HCT116 (cell line): ENCODE measurements around the gene SLC16A12. TPM values are rescaled to one million over a fixed set of nuclear protein-coding genes. Genes with fewer than 3 reads are reported as not detected.

Experiments
- ATAC-seq: fragments of 200-7000 bp; cut with Tn5 transposase; 2 replicates; pipeline ENCODE4 v1.9.1; 2020; ENCODE audit warnings: mild to moderate bottlenecking, moderate library complexity
- BruUV-seq: library from RNA; stranded (reverse); fragments of 400-500 nt; replicated peaks from 2 replicates; lab custom pipeline; 2021; lab: Mats Ljungman, UMichigan
- CTCF ChIA-PET: fragments of 300-600 bp; sonication (Branson Sonifier 250); formaldehyde crosslinking; loops from one replicate; lab custom pipeline; 2021; ENCODE audit warnings: antibody characterized with exemption; lab: Charles Lee
- POLR2A ChIA-PET: fragments of 300-600, 350-600 bp; sonication (Branson Sonifier 250); formaldehyde crosslinking; loops from one replicate; lab custom pipeline; 2021; ENCODE audit warnings: antibody characterized with exemption; lab: Charles Lee
- RAD21 ChIA-PET, 2 experiments: fragments of 300-600 bp; sonication (Branson Sonifier 250); formaldehyde crosslinking; loops; one replicate each; lab custom pipeline; 2023; ENCODE audit warnings: low total read pairs in 2 of 2; ENCODE audit not compliant: uncharacterized antibody in 2 of 2, unreplicated experiment in 2 of 2, low non-redundant PET in 1 of 2; lab: Charles Lee
- DNase-seq: peaks from one replicate; pipeline ENCODE4 v3.0.0-alpha.2; 2010; ENCODE audit warnings: low read depth, low spot score
- H2AFZ ChIP-seq: fragments of 200-600 bp; shearing (Covaris generic), sonication (generic); 2 replicates; pipeline ENCODE4 v1.6.1; 2017; ENCODE audit warnings: low read depth, mixed run types, mixed read lengths, antibody characterized with exemption, low read length; ENCODE audit not compliant: poor library complexity, severe bottlenecking
- H3K27ac ChIP-seq: 2 replicates; pipeline ENCODE4 v1.5.1; 2012; ENCODE audit warnings: low read depth, low read length
- H3K27me3 ChIP-seq: fragments of 200-600 bp; sonication (generic); 2 replicates; pipeline ENCODE4 v1.6.1; 2016; ENCODE audit warnings: mixed run types, low read length, mixed read lengths; ENCODE audit not compliant: insufficient read depth
- H3K36me3 ChIP-seq, 2 experiments: fragments of 200-500 bp in 1 of 2; fragments of 200-600 bp in 1 of 2; sonication (Bioruptor generic) in 1 of 2; sonication (generic) in 1 of 2; 2 replicates each; pipeline versions ENCODE4 v1.5.1 to v1.6.1; 2014 to 2016; ENCODE audit warnings: low read length in 2 of 2, inconsistent platforms in 1 of 2, mixed read lengths in 1 of 2, mixed run types in 1 of 2; ENCODE audit not compliant: insufficient read depth in 2 of 2, control insufficient read depth in 1 of 2
- H3K4me1 ChIP-seq, 2 experiments: fragments of 200-600 bp in 1 of 2; sonication (generic) in 1 of 2; 2 replicates each; pipeline versions ENCODE4 v1.5.1 to v1.6.1; 2012 to 2017; ENCODE audit warnings: low read length in 2 of 2, inconsistent platforms in 1 of 2, mild to moderate bottlenecking in 1 of 2, mixed read lengths in 1 of 2, mixed run types in 1 of 2, moderate library complexity in 1 of 2; ENCODE audit not compliant: insufficient read depth in 2 of 2, control insufficient read depth in 1 of 2
- H3K4me2 ChIP-seq: fragments of 200-600 bp; sonication (generic); 2 replicates; pipeline ENCODE4 v1.6.1; 2017; ENCODE audit warnings: mixed run types, low read length, mixed read lengths
- H3K4me3 ChIP-seq, 2 experiments: fragments of 200-600 bp in 1 of 2; sonication (generic) in 1 of 2; replicated peaks in 1 of 2; 2 replicates each; pipeline ENCODE4 v1.5.1; 2011 to 2016; ENCODE audit warnings: low read length in 2 of 2, control low read depth in 1 of 2, low read depth in 1 of 2, mild to moderate bottlenecking in 1 of 2, mixed read lengths in 1 of 2, mixed run types in 1 of 2
- H3K79me2 ChIP-seq: fragments of 200-600 bp; sonication (generic); 2 replicates; pipeline ENCODE4 v1.6.1; 2017; ENCODE audit warnings: mild to moderate bottlenecking, mixed run types, low read length, moderate library complexity, mixed read lengths; ENCODE audit not compliant: insufficient read depth
- H3K9ac ChIP-seq: fragments of 200-600 bp; sonication (generic); 2 replicates; pipeline ENCODE4 v1.6.1; 2016; ENCODE audit warnings: low read length, mixed read lengths
- H3K9me2 ChIP-seq: fragments of 200-600 bp; sonication (generic), shearing (Covaris generic); 2 replicates; pipeline ENCODE4 v1.6.1; 2017; ENCODE audit warnings: mixed run types, mild to moderate bottlenecking, moderate library complexity; ENCODE audit not compliant: insufficient read depth
- H3K9me3 ChIP-seq, 2 experiments: fragments of 200-500 bp in 1 of 2; fragments of 200-600 bp in 1 of 2; sonication (Bioruptor generic) in 1 of 2; sonication (generic) in 1 of 2; 2 replicates each; pipeline ENCODE4 v1.6.1; 2014 to 2017; ENCODE audit warnings: low read length in 2 of 2, mixed read lengths in 2 of 2, inconsistent platforms in 1 of 2, low read depth in 1 of 2, mild to moderate bottlenecking in 1 of 2, mixed run types in 1 of 2, moderate library complexity in 1 of 2; ENCODE audit not compliant: control insufficient read depth in 1 of 2, insufficient read depth in 1 of 2
- H4K20me1 ChIP-seq: fragments of 200-600 bp; sonication (generic), shearing (Covaris generic); 2 replicates; pipeline ENCODE4 v1.6.1; 2017; ENCODE audit warnings: mixed run types, mild to moderate bottlenecking, moderate library complexity; ENCODE audit not compliant: insufficient read depth
- CEBPB ChIP-seq: IDR thresholded peaks from 2 replicates; pipeline ENCODE4 v1.6.1; 2012; ENCODE audit warnings: low read depth
- CTCF ChIP-seq, 3 experiments: fragments of 200-600 bp in 1 of 3; sonication (generic) in 1 of 3; IDR thresholded peaks in 2 of 3; conservative IDR thresholded peaks in 1 of 3; 2 replicates each; pipeline ENCODE4 v1.5.1; 2012 to 2017; ENCODE audit warnings: low read depth in 2 of 3, low read length in 2 of 3, antibody characterized with exemption in 1 of 3, borderline replicate concordance in 1 of 3, control low read depth in 1 of 3, mild to moderate bottlenecking in 1 of 3, mixed read lengths in 1 of 3, mixed run types in 1 of 3, moderate library complexity in 1 of 3; ENCODE audit not compliant: insufficient read depth in 1 of 3
- ELF1 ChIP-seq: IDR thresholded peaks from 2 replicates; pipeline ENCODE4 v1.6.1; 2012; ENCODE audit warnings: low read depth, borderline replicate concordance
- EZH2phosphoT487 ChIP-seq: fragments of 200-600 bp; IDR thresholded peaks from 2 replicates; pipeline ENCODE4 v1.6.1; 2018; ENCODE audit warnings: antibody characterized with exemption, borderline replicate concordance
- POLR2A ChIP-seq: IDR thresholded peaks from 2 replicates; pipeline ENCODE4 v1.7.0; 2011; ENCODE audit warnings: borderline replicate concordance; ENCODE audit not compliant: insufficient read depth, insufficient read length; ENCODE audit errors: extremely low read depth
- POLR2AphosphoS5 ChIP-seq: IDR thresholded peaks from 2 replicates; pipeline ENCODE4 v1.6.1; 2011; ENCODE audit warnings: mild to moderate bottlenecking, low read depth, low read length, moderate library complexity
- SIN3A ChIP-seq: IDR thresholded peaks from 2 replicates; pipeline ENCODE4 v1.6.1; 2012; ENCODE audit warnings: low read depth
- SP1 ChIP-seq: IDR thresholded peaks from 2 replicates; pipeline ENCODE4 v1.6.1; 2012; ENCODE audit warnings: low read depth
- SRF ChIP-seq: IDR thresholded peaks from 2 replicates; pipeline ENCODE4 v1.6.1; 2012; ENCODE audit warnings: low read depth
- TCF7L2 ChIP-seq: IDR thresholded peaks from 2 replicates; pipeline ENCODE4 v1.7.0; 2011; ENCODE audit warnings: borderline replicate concordance, inconsistent platforms; ENCODE audit not compliant: insufficient read depth, insufficient read length; ENCODE audit errors: extremely low read depth
- ZFX ChIP-seq: fragments of 450-650 bp; IDR thresholded peaks from 2 replicates; pipeline ENCODE4 v1.6.1; 2017
- ZNF274 ChIP-seq: fragments of 200-500 bp; sonication (Bioruptor generic); IDR thresholded peaks from 2 replicates; pipeline ENCODE4 v1.6.1; 2014; ENCODE audit warnings: mild to moderate bottlenecking, low read depth, low read length, inconsistent platforms
- intact Hi-C: fragments of 100-400 bp; cut with micrococcal nuclease; formaldehyde crosslinking; loops from 2 replicates; pipeline ENCODE4 v1.10.0; 2022
- total RNA-seq: library from RNA; stranded (reverse); gene quantifications from one replicate; pipeline ENCODE4 v1.2.1, GENCODE V29; 2021; ENCODE audit not compliant: unreplicated experiment
- TF ChIP-seq, protein P1 (sequence below): IDR thresholded peaks from 2 replicates; pipeline ENCODE4 v1.6.1; 2012
- TF ChIP-seq, protein P2 (sequence below): IDR thresholded peaks from 2 replicates; pipeline ENCODE4 v1.6.1; 2012

Gene SLC16A12
- total RNA-seq, 1 experiment from 2014 or later: not detected

- H3K9me3 ChIP-seq: no peaks in the 10 kb centered on the region
- TF ChIP-seq SIN3A: no peak
- no peak for TF ChIP-seq POLR2A
- no peak for TF ChIP-seq SRF
- TF ChIP-seq ELF1: no peak
- TF ChIP-seq ZFX: no peak
- TF ChIP-seq EZH2phosphoT487: no peak
- TF ChIP-seq POLR2AphosphoS5: no peak
- TF ChIP-seq ZNF274: no peak
- TF ChIP-seq CEBPB: no peak
- no peak for TF ChIP-seq CTCF (IDR thresholded peaks at IDR 0.05 in 2 of 3, conservative IDR thresholded peaks at IDR 0.05 in 1 of 3; ENCODE audit: borderline replicate concordance in 1 of 3, insufficient read depth in 1 of 3, low read depth in 2 of 3, low read length in 2 of 3)
- TF ChIP-seq, protein P1, sequence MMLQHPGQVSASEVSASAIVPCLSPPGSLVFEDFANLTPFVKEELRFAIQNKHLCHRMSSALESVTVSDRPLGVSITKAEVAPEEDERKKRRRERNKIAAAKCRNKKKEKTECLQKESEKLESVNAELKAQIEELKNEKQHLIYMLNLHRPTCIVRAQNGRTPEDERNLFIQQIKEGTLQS: no peak
- TF ChIP-seq SP1: no peak
- TF ChIP-seq, protein P2, sequence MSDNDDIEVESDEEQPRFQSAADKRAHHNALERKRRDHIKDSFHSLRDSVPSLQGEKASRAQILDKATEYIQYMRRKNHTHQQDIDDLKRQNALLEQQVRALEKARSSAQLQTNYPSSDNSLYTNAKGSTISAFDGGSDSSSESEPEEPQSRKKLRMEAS: no peak
- TF ChIP-seq TCF7L2: no peak
- intact Hi-C loops: no loop called here
- H3K27me3 ChIP-seq: no peaks in the 10 kb centered on the region
- BruUV-seq: no TSS peak
- ChIA-PET CTCF (interaction anchor here (1.2 kb wide), 1 partner anchor 85 kb away, joined by 3 read pairs; no protein-coding TSS in a partner anchor), POLR2A (no interaction called here), RAD21 (no interaction called here)
- H3K79me2 ChIP-seq: no peaks in the 10 kb centered on the region
- DNase-seq (no peak), ATAC-seq (no peak)
- H3K4me2 ChIP-seq: no peak overlapping the region
- H3K4me1 ChIP-seq: peaks cover 0 to 20% of the 10 kb centered on the region in 2 experiments; a peak in 2 of 4 replicates
- no peak overlapping the region for H3K9ac ChIP-seq
- H4K20me1 ChIP-seq: no peaks in the 10 kb centered on the region
- H3K9me2 ChIP-seq: no peaks in the 10 kb centered on the region
- H2AFZ ChIP-seq: no peak overlapping the region
- H3K36me3 ChIP-seq: no peaks in the 10 kb centered on the region
- no peak overlapping the region for H3K27ac ChIP-seq
- no peak overlapping the region for H3K4me3 ChIP-seq
Measured at GRCh38 chr10:89552213-89552612, 16.8 kb upstream of the SLC16A12 start.
